Gastrocnemius medialis (tissue), 4 donors: ENCODE data around the gene HHATL. TPM values are rescaled to one million over a fixed set of nuclear protein-coding genes. Genes with fewer than 3 reads are reported as not detected.

ENCODE experiments used
- ATAC-seq, 2 donors: fragments of 150-250 bp; one replicate each; pipeline ENCODE4 v1.9.1; 2016
- DNase-seq, 2 donors: peaks; one replicate each; pipeline ENCODE4 v3.0.0-alpha.2; 2019
- H3K27ac ChIP-seq, 4 donors: fragments of 200-600 bp; sonication (generic); 1 replicate in 1 of 4; 2 replicates in 3 of 4; pipeline ENCODE4 v1.5.1; 2016 to 2018; ENCODE audit warnings: mild to moderate bottlenecking in 2 of 4, moderate library complexity in 1 of 4
- H3K27me3 ChIP-seq, 3 donors: fragments of 200-600 bp; sonication (generic) in 2 of 3; 1 replicate in 1 of 3; 2 replicates in 2 of 3; pipeline versions ENCODE4 v1.5.1 to v1.6.0; 2016 to 2019; ENCODE audit warnings: mild to moderate bottlenecking in 1 of 3, moderate library complexity in 1 of 3
- H3K36me3 ChIP-seq, 2 donors: fragments of 200-600 bp; sonication (generic) in 1 of 2; one replicate each; pipeline ENCODE4 v1.5.1; 2017 to 2018
- H3K4me1 ChIP-seq, 2 donors: fragments of 200-600 bp; sonication (generic) in 1 of 2; one replicate each; pipeline ENCODE4 v1.5.1; 2016 to 2017; ENCODE audit warnings: mild to moderate bottlenecking in 2 of 2
- H3K4me3 ChIP-seq, 4 donors: fragments of 200-600 bp; sonication (generic) in 3 of 4; 1 replicate in 1 of 4; 2 replicates in 3 of 4; pipeline ENCODE4 v1.5.1; 2016 to 2019; ENCODE audit warnings: mild to moderate bottlenecking in 2 of 4
- H3K9me3 ChIP-seq, 3 donors: fragments of 200-600 bp; sonication (generic) in 2 of 3; 1 replicate in 1 of 3; 2 replicates in 2 of 3; pipeline ENCODE4 v1.5.1; 2016 to 2019
- CTCF ChIP-seq, 5 experiments: fragments of 450-650 bp in 3 of 5; fragments of 200-600 bp in 2 of 5; sonication (generic) in 2 of 5; IDR thresholded peaks in 4 of 5; conservative IDR thresholded peaks in 1 of 5; 1 replicate in 4 of 5; 2 replicates in 1 of 5; pipeline ENCODE4 v1.5.1; 2016 to 2019; ENCODE audit warnings: antibody characterized with exemption in 5 of 5, mild to moderate bottlenecking in 3 of 5, moderate library complexity in 3 of 5
- POLR2A ChIP-seq, 2 donors: fragments of 450-650 bp; IDR thresholded peaks; one replicate each; pipeline ENCODE4 v1.6.1; 2017; ENCODE audit warnings: antibody characterized with exemption in 2 of 2, mild to moderate bottlenecking in 2 of 2, moderate library complexity in 2 of 2
- in situ Hi-C, 4 donors: fragments of 200-750 bp; cut with MboI; loops; one replicate each; pipeline versions ENCODE4 v1.15.0 to v1.8.0; 2017; ENCODE audit warnings: low sequenced_read_pairs in 4 of 4
- intact Hi-C: fragments of 100-400 bp; cut with DNase I; formaldehyde crosslinking; loops from one replicate; pipeline ENCODE4 v1.15.1; 2023; ENCODE audit warnings: low total_unique reads
- total RNA-seq, 4 donors: library from RNA; depleted of rRNA; stranded (reverse); fragments of >200 nt; gene quantifications; one replicate each; pipeline versions ENCODE4 v1.1.0 to v1.2.3, GENCODE V29; 2016

Gene HHATL
- total RNA-seq, 4 donors from 2014 or later = 78.0 to 309 (median 164) TPM

GRCh38 chr3:42675909-42676308 lies 26.7 kb downstream of the HHATL start:
- in situ Hi-C loops (no loop called here), intact Hi-C loops (no loop called here)
- Histone ChIP-seq H3K36me3 (no peaks in the 10 kb centered on the region), H3K4me3 (no peak overlapping the region), H3K4me1 (no peaks in the 10 kb centered on the region), H3K27me3 (no peaks in the 10 kb centered on the region), H3K9me3 (no peaks in the 10 kb centered on the region), H3K27ac (no peak overlapping the region)
- no peak for ATAC-seq
- DNase-seq = no peak
- TF ChIP-seq CTCF (IDR thresholded peaks at IDR 0.05 in 4 of 5, conservative IDR thresholded peaks at IDR 0.05 in 1 of 5) = no peak
- TF ChIP-seq POLR2A (IDR thresholded peaks at IDR 0.05) = no peak

- ATAC-seq (no peak), DNase-seq (no peak)
- intact Hi-C loops = no loop called here
- Histone ChIP-seq H3K27me3 (no peaks in the 10 kb centered on the region), H3K4me1 (no peaks in the 10 kb centered on the region), H3K9me3 (no peaks in the 10 kb centered on the region), H3K27ac (no peak overlapping the region), H3K36me3 (no peaks in the 10 kb centered on the region), H3K4me3 (no peak overlapping the region)
- in situ Hi-C loops = no loop called here
- no peak for TF ChIP-seq POLR2A (IDR thresholded peaks at IDR 0.05)
- TF ChIP-seq CTCF (IDR thresholded peaks at IDR 0.05 in 4 of 5, conservative IDR thresholded peaks at IDR 0.05 in 1 of 5) = no peak
Observed at GRCh38 chr3:42674146-42674545, 28.5 kb downstream of the HHATL start.

- TF ChIP-seq CTCF (IDR thresholded peaks at IDR 0.05 in 4 of 5, conservative IDR thresholded peaks at IDR 0.05 in 1 of 5) (no peak), POLR2A (IDR thresholded peaks at IDR 0.05) (no peak)
- Histone ChIP-seq H3K4me1 (peaks cover 4 to 8% of the 10 kb centered on the region in 2 donors), H3K27ac (no peak overlapping the region), H3K36me3 (no peaks in the 10 kb centered on the region), H3K27me3 (no peaks in the 10 kb centered on the region), H3K9me3 (no peaks in the 10 kb centered on the region), H3K4me3 (no peak overlapping the region)
- in situ Hi-C loops = no loop called here
- DNase-seq (no peak), ATAC-seq (no peak)
- intact Hi-C loops = no loop called here
Observed at GRCh38 chr3:42673082-42673481, 29.5 kb downstream of the HHATL start.

- Histone ChIP-seq H3K36me3 (no peaks in the 10 kb centered on the region), H3K4me1 (peaks cover 10 to 13% of the 10 kb centered on the region in 2 donors), H3K9me3 (no peaks in the 10 kb centered on the region), H3K27me3 (no peaks in the 10 kb centered on the region), H3K27ac (no peak overlapping the region), H3K4me3 (no peak overlapping the region)
- DNase-seq (no peak), ATAC-seq (no peak)
- in situ Hi-C loops (no loop called here), intact Hi-C loops (no loop called here)
- TF ChIP-seq POLR2A (IDR thresholded peaks at IDR 0.05) (no peak), CTCF (IDR thresholded peaks at IDR 0.05 in 4 of 5, conservative IDR thresholded peaks at IDR 0.05 in 1 of 5) (no peak)
Observed at GRCh38 chr3:42672515-42672914, 30.1 kb downstream of the HHATL start.

- H3K27me3 ChIP-seq = no peaks in the 10 kb centered on the region
- peak in 1 of 2 donors; percentile 1 for TF ChIP-seq POLR2A (IDR thresholded peaks at IDR 0.05)
- TF ChIP-seq CTCF (IDR thresholded peaks at IDR 0.05 in 4 of 5, conservative IDR thresholded peaks at IDR 0.05 in 1 of 5) = no peak
- no peak overlapping the region for H3K4me3 ChIP-seq
- in situ Hi-C loops (no loop called here), intact Hi-C loops (no loop called here)
- peaks cover 26 to 32% of the 10 kb centered on the region in 2 donors for H3K4me1 ChIP-seq
- DNase-seq (peak in 1 of 2 donors; percentile 21), ATAC-seq (no peak)
- no peaks in the 10 kb centered on the region for H3K9me3 ChIP-seq
- H3K36me3 ChIP-seq = no peaks in the 10 kb centered on the region
- no peak overlapping the region for H3K27ac ChIP-seq
Observed at GRCh38 chr3:42670670-42671069, 31.9 kb downstream of the HHATL start.
